IPS-20b (cell line): ENCODE measurements around the gene FUBP1.
"Not testable (repeated sequence)": the region's sequence is repeated elsewhere in the genome, so short reads cannot be mapped to it uniquely, and the experiment has no call there.

Source experiments
- H3K27ac ChIP-seq: one replicate; pipeline ENCODE4 v1.5.1; 2013; ENCODE audit warnings: low read length
- H3K27me3 ChIP-seq: 2 replicates; pipeline ENCODE4 v1.6.1; 2013; ENCODE audit warnings: mild to moderate bottlenecking, low read length, inconsistent platforms; ENCODE audit not compliant: insufficient read depth
- H3K36me3 ChIP-seq: 2 replicates; pipeline ENCODE4 v1.6.1; 2013; ENCODE audit warnings: low read depth, mild to moderate bottlenecking, inconsistent platforms, low read length, moderate library complexity; ENCODE audit not compliant: insufficient read depth
- H3K4me1 ChIP-seq: 2 replicates; pipeline ENCODE4 v1.6.1; 2013; ENCODE audit warnings: mild to moderate bottlenecking, control low read depth, inconsistent platforms, low read length, moderate library complexity; ENCODE audit not compliant: insufficient read depth
- H3K4me3 ChIP-seq: 2 replicates; pipeline ENCODE4 v1.5.1; 2013; ENCODE audit warnings: mild to moderate bottlenecking, low read length, inconsistent platforms
- H3K9ac ChIP-seq: 2 replicates; pipeline ENCODE4 v1.6.1; 2013; ENCODE audit warnings: low read depth, mild to moderate bottlenecking, inconsistent platforms, low read length, moderate library complexity
- H3K9me3 ChIP-seq: 2 replicates; pipeline ENCODE4 v1.6.1; 2013; ENCODE audit warnings: mild to moderate bottlenecking, low read depth, low read length, inconsistent platforms; ENCODE audit not compliant: insufficient read depth

The FUBP1 gene

GRCh38 chr1:77984629-77985028, 5.8 kb upstream of the FUBP1 start:
- H3K27me3 ChIP-seq = no peaks in the 10 kb centered on the region
- peaks cover 9% of the 10 kb centered on the region for H3K36me3 ChIP-seq
- H3K9me3 ChIP-seq = no peaks in the 10 kb centered on the region
- H3K4me3 ChIP-seq = no peak overlapping the region
- H3K4me1 ChIP-seq = peaks cover 3% of the 10 kb centered on the region; the same call in 1 of the 2 replicates
- H3K27ac ChIP-seq = no peak overlapping the region
- no peak overlapping the region for H3K9ac ChIP-seq

- no peak overlapping the region for H3K9ac ChIP-seq
- H3K4me1 ChIP-seq = no peaks in the 10 kb centered on the region; the same call in 1 of the 2 replicates
- no peaks in the 10 kb centered on the region for H3K9me3 ChIP-seq
- no peak overlapping the region for H3K4me3 ChIP-seq
- H3K27ac ChIP-seq = no peak overlapping the region
- peaks cover 9% of the 10 kb centered on the region for H3K36me3 ChIP-seq
- H3K27me3 ChIP-seq = no peaks in the 10 kb centered on the region
These were observed 5.1 kb upstream of the FUBP1 start for GRCh38 chr1:77983997-77984355.

- H3K4me3 ChIP-seq, H3K27me3 ChIP-seq, H3K36me3 ChIP-seq, H3K9me3 ChIP-seq, H3K27ac ChIP-seq, H3K4me1 ChIP-seq, H3K9ac ChIP-seq: not testable (repeated sequence)
These were observed 4.6 kb upstream of the FUBP1 start for GRCh38 chr1:77983352-77983996.

GRCh38 chr1:77978293-77978968, 441 bp downstream of the FUBP1 start:
- peaks cover 46% of the 10 kb centered on the region for H3K36me3 ChIP-seq

GRCh38 chr1:77977989-77978292, 931 bp downstream of the FUBP1 start:
- Histone ChIP-seq H3K4me1 (peaks cover 12% of the 10 kb centered on the region; the same call in 1 of the 2 replicates), H3K36me3 (peaks cover 46% of the 10 kb centered on the region), H3K9me3 (no peaks in the 10 kb centered on the region), H3K4me3 (peak overlapping the region; percentile 95), H3K27ac (peak overlapping the region; percentile 86), H3K9ac (peak overlapping the region; percentile 98), H3K27me3 (no peaks in the 10 kb centered on the region)

More at GRCh38 chr1:77978293-77978968, 441 bp downstream of the FUBP1 start:
- Histone ChIP-seq H3K9ac (peak overlapping the region; percentile 98), H3K9me3 (no peaks in the 10 kb centered on the region), H3K27ac (peak overlapping the region; percentile 86), H3K4me1 (peaks cover 12% of the 10 kb centered on the region; the same call in 1 of the 2 replicates), H3K27me3 (no peaks in the 10 kb centered on the region), H3K4me3 (peak overlapping the region; percentile 95)

- H3K9ac ChIP-seq = peak overlapping the region; percentile 98; the same call in 1 of the 2 replicates
- H3K27ac ChIP-seq = no peak overlapping the region
- H3K36me3 ChIP-seq = peaks cover 43% of the 10 kb centered on the region
- H3K27me3 ChIP-seq = no peaks in the 10 kb centered on the region
- peaks cover 22% of the 10 kb centered on the region; the same call in 1 of the 2 replicates for H3K4me1 ChIP-seq
- no peaks in the 10 kb centered on the region for H3K9me3 ChIP-seq
- H3K4me3 ChIP-seq = peak overlapping the region; percentile 95
These were observed 2.3 kb downstream of the FUBP1 start for GRCh38 chr1:77976433-77977076.

GRCh38 chr1:77975907-77976306, 3.0 kb downstream of the FUBP1 start:
- Histone ChIP-seq H3K27me3 (no peaks in the 10 kb centered on the region), H3K4me1 (peaks cover 22% of the 10 kb centered on the region; the same call in 1 of the 2 replicates), H3K9ac (peak overlapping the region; percentile 98; the same call in 1 of the 2 replicates), H3K4me3 (peak overlapping the region; percentile 95), H3K9me3 (no peaks in the 10 kb centered on the region), H3K27ac (no peak overlapping the region), H3K36me3 (peaks cover 47% of the 10 kb centered on the region)

GRCh38 chr1:77975386-77975785, 3.5 kb downstream of the FUBP1 start:
- Histone ChIP-seq H3K9me3 (no peaks in the 10 kb centered on the region), H3K36me3 (peaks cover 52% of the 10 kb centered on the region), H3K4me1 (peaks cover 22% of the 10 kb centered on the region; the same call in 1 of the 2 replicates), H3K27me3 (no peaks in the 10 kb centered on the region), H3K9ac (peak overlapping the region; percentile 98), H3K4me3 (peak overlapping the region; percentile 95), H3K27ac (no peak overlapping the region)

- H3K27ac ChIP-seq = no peak overlapping the region
- no peaks in the 10 kb centered on the region for H3K27me3 ChIP-seq
- H3K9ac ChIP-seq = no peak overlapping the region
- peaks cover 22% of the 10 kb centered on the region; the same call in 1 of the 2 replicates for H3K4me1 ChIP-seq
- peak overlapping the region; percentile 29; the same call in 1 of the 2 replicates for H3K4me3 ChIP-seq
- peaks cover 76% of the 10 kb centered on the region for H3K36me3 ChIP-seq
- no peaks in the 10 kb centered on the region for H3K9me3 ChIP-seq
These were observed 6.8 kb downstream of the FUBP1 start for GRCh38 chr1:77972080-77972479.

- Histone ChIP-seq H3K36me3 (peaks cover 76% of the 10 kb centered on the region), H3K4me1 (peaks cover 15% of the 10 kb centered on the region; the same call in 1 of the 2 replicates), H3K4me3 (no peak overlapping the region), H3K9ac (no peak overlapping the region), H3K27ac (no peak overlapping the region), H3K27me3 (no peaks in the 10 kb centered on the region), H3K9me3 (no peaks in the 10 kb centered on the region)
These were observed 8.7 kb downstream of the FUBP1 start for GRCh38 chr1:77970192-77970591.

GRCh38 chr1:77966291-77966690, 12.6 kb downstream of the FUBP1 start:
- H3K9me3 ChIP-seq = no peaks in the 10 kb centered on the region
- no peaks in the 10 kb centered on the region for H3K4me1 ChIP-seq
- no peak overlapping the region for H3K4me3 ChIP-seq
- no peak overlapping the region for H3K27ac ChIP-seq
- H3K27me3 ChIP-seq = no peaks in the 10 kb centered on the region
- H3K9ac ChIP-seq = no peak overlapping the region
- H3K36me3 ChIP-seq = peaks cover 100% of the 10 kb centered on the region
